ENCODE measurements around the gene MICA.
"Not testable (repeated sequence)": the region's sequence is repeated elsewhere in the genome, so short reads cannot be mapped to it uniquely, and the experiment has no call there.

GRCh38 chr6:31374118-31374517 lies 29.3 kb upstream of the MICA start:
- not testable (repeated sequence) for TF ChIP-seq CTCF, POLR2A (IDR thresholded peaks at IDR 0.05)
